Endothelial cell of umbilical vein (primary cell): ENCODE data around the gene C1QTNF9B. TPM values are rescaled to one million over a fixed set of nuclear protein-coding genes. Genes with fewer than 3 reads are reported as not detected.

Source experiments
- BruUV-seq: library from RNA; stranded (reverse); fragments of 400-500 nt; replicated peaks from 2 replicates; lab custom pipeline; 2021; lab: Mats Ljungman, UMichigan
- CTCF ChIA-PET: fragments of 300-600, 350-600 bp; sonication (Branson Sonifier 250); formaldehyde crosslinking; loops from one replicate; lab custom pipeline; 2021; ENCODE audit warnings: antibody characterized with exemption, inconsistent platforms; lab: Charles Lee
- POLR2A ChIA-PET: fragments of 300-600, 350-600 bp; sonication (Branson Sonifier 250); formaldehyde crosslinking; loops from one replicate; lab custom pipeline; 2021; ENCODE audit warnings: antibody characterized with exemption, inconsistent platforms; lab: Charles Lee
- DNase-seq: peaks from one replicate; pipeline ENCODE4 v3.0.0-alpha.2; 2011; ENCODE audit warnings: low read depth, low spot score
- FAIRE-seq: peaks from 2 replicates; lab custom pipeline; 2011; peaks lifted over from hg19 to GRCh38; lab: Jason Lieb, UNC
- H2AFZ ChIP-seq: 2 replicates; pipeline ENCODE4 v1.6.0; 2012; ENCODE audit warnings: low read depth, low read length, control low read depth, inconsistent platforms
- H3K27ac ChIP-seq: 2 replicates; pipeline ENCODE4 v1.5.1; 2011; ENCODE audit warnings: low read depth, mild to moderate bottlenecking, control low read depth, low read length, moderate library complexity; ENCODE audit not compliant: insufficient read depth
- H3K27me3 ChIP-seq, 2 experiments: 2 replicates each; pipeline versions ENCODE4 v1.6.0 to v1.6.1; 2011; ENCODE audit warnings: low read length in 2 of 2, mixed read lengths in 1 of 2; ENCODE audit not compliant: control insufficient read depth in 2 of 2, insufficient read depth in 2 of 2
- H3K36me3 ChIP-seq, 2 experiments: 2 replicates in 1 of 2; 3 replicates in 1 of 2; pipeline ENCODE4 v1.5.1; 2011; ENCODE audit warnings: low read length in 2 of 2, mild to moderate bottlenecking in 1 of 2, moderate library complexity in 1 of 2; ENCODE audit not compliant: control insufficient read depth in 2 of 2, insufficient read depth in 2 of 2; ENCODE audit errors: extremely low read depth in 1 of 2
- H3K4me1 ChIP-seq: 3 replicates; pipeline ENCODE4 v1.5.1; 2011; ENCODE audit warnings: mild to moderate bottlenecking, low read length; ENCODE audit not compliant: control insufficient read depth, insufficient read depth; ENCODE audit errors: extremely low read depth
- H3K4me2 ChIP-seq: 2 replicates; pipeline ENCODE4 v1.6.1; 2011; ENCODE audit warnings: low read length, control low read depth, mixed read lengths; ENCODE audit not compliant: insufficient read depth
- H3K4me3 ChIP-seq, 3 experiments: fragments of 200-600 bp in 1 of 3; sonication (generic), shearing (Covaris generic) in 1 of 3; replicated peaks in 1 of 3; 2 replicates each; pipeline ENCODE4 v1.5.1; 2011 to 2016; ENCODE audit warnings: control low read depth in 3 of 3, low read length in 3 of 3, mild to moderate bottlenecking in 2 of 3, inconsistent platforms in 1 of 3, low read depth in 1 of 3, moderate library complexity in 1 of 3; ENCODE audit not compliant: insufficient read depth in 1 of 3
- H3K79me2 ChIP-seq: 2 replicates; pipeline ENCODE4 v1.6.0; 2012; ENCODE audit warnings: low read length, inconsistent platforms; ENCODE audit not compliant: control insufficient read depth, insufficient read depth
- H3K9ac ChIP-seq: replicated peaks from 2 replicates; pipeline ENCODE3; 2011; ENCODE audit warnings: low read length, control low read depth; ENCODE audit not compliant: insufficient read depth; ENCODE audit errors: extremely low read depth
- H3K9me1 ChIP-seq: replicated peaks from 3 replicates; pipeline ENCODE4 v1.6.0; 2011; ENCODE audit warnings: mild to moderate bottlenecking, low read length; ENCODE audit not compliant: control insufficient read depth, insufficient read depth; ENCODE audit errors: extremely low read depth
- H3K9me3 ChIP-seq: replicated peaks from 2 replicates; pipeline ENCODE4 v1.5.1; 2012; ENCODE audit warnings: low read length, inconsistent platforms; ENCODE audit not compliant: control insufficient read depth, insufficient read depth
- H4K20me1 ChIP-seq: replicated peaks from 2 replicates; pipeline ENCODE3; 2011; ENCODE audit warnings: mild to moderate bottlenecking, low read length; ENCODE audit not compliant: control insufficient read depth, insufficient read depth; ENCODE audit errors: extremely low read depth
- CTCF ChIP-seq, 2 donors: IDR thresholded peaks; 1 replicate in 1 of 2; 2 replicates in 1 of 2; pipeline ENCODE4 v1.5.1; 2011; ENCODE audit warnings: low read length in 2 of 2, mild to moderate bottlenecking in 2 of 2, moderate library complexity in 2 of 2, control low read depth in 1 of 2, inconsistent platforms in 1 of 2, low read depth in 1 of 2; ENCODE audit not compliant: insufficient read depth in 1 of 2; ENCODE audit errors: extremely low read depth in 1 of 2
- EZH2 ChIP-seq: IDR thresholded peaks from 2 replicates; pipeline ENCODE4 v1.6.1; 2012; ENCODE audit warnings: borderline replicate concordance, low read depth, mild to moderate bottlenecking, moderate library complexity, low read length, inconsistent platforms; ENCODE audit not compliant: severe bottlenecking
- FOS ChIP-seq: IDR thresholded peaks from 2 replicates; pipeline ENCODE4 v1.6.1; 2011; ENCODE audit warnings: mild to moderate bottlenecking, low read length, moderate library complexity, borderline replicate concordance; ENCODE audit not compliant: insufficient read depth
- JUN ChIP-seq: IDR thresholded peaks from 2 replicates; pipeline ENCODE4 v1.6.1; 2011; ENCODE audit warnings: borderline replicate concordance, low read depth; ENCODE audit not compliant: insufficient read length, insufficient read depth
- MAX ChIP-seq: IDR thresholded peaks from 2 replicates; pipeline ENCODE4 v1.6.1; 2011; ENCODE audit not compliant: insufficient read depth, insufficient read length
- MYC ChIP-seq: IDR thresholded peaks from one replicate; pipeline ENCODE4 v1.6.1; 2011; ENCODE audit warnings: mild to moderate bottlenecking, low read depth, low read length
- POLR2A ChIP-seq: IDR thresholded peaks from 2 replicates; pipeline ENCODE4 v1.6.1; 2012; ENCODE audit warnings: low read depth, mild to moderate bottlenecking, control low read depth, low read length
- POLR2AphosphoS5 ChIP-seq: IDR thresholded peaks from 2 replicates; pipeline ENCODE4 v1.6.1; 2012; ENCODE audit warnings: low read depth, mild to moderate bottlenecking, control low read depth, low read length, moderate library complexity; ENCODE audit not compliant: insufficient read depth
- dilution Hi-C: fragments of 300-500 bp; cut with MboI; formaldehyde crosslinking; loops from one replicate; pipeline ENCODE4 v1.15.0; 2019; ENCODE audit warnings: low sequenced_read_pairs; ENCODE audit not compliant: extremely low pct_ligation_motif_present
- intact Hi-C: fragments of 100-400 bp; cut with micrococcal nuclease; formaldehyde crosslinking; loops from one replicate; pipeline ENCODE4 v1.10.0; 2022
- polyA plus RNA-seq, 4 experiments: library from polyadenylated mRNA; depleted of rRNA in 3 of 4; stranded (reverse) in 3 of 4; unstranded in 1 of 4; fragments of >200 nt; gene quantifications; 2 replicates each; pipeline versions ENCODE4 v1.2.1 to v1.2.3, GENCODE V29; 2011 to 2012; ENCODE audit warnings: missing spikeins in 1 of 4
- total RNA-seq: library from RNA; stranded (reverse); gene quantifications from 2 replicates; pipeline ENCODE4 v1.2.3, GENCODE V29; 2021

C1QTNF9B gene
- total and polyA plus RNA-seq, 2 donors (not counting 3 experiments of a cell fraction or from before 2014, with no cell fraction given): 0.06 TPM; not detected in 1

- intact Hi-C loops: no loop called here
- H3K4me3 ChIP-seq: no peak overlapping the region
- H2AFZ ChIP-seq: no peak overlapping the region
- H3K9me3 ChIP-seq: no peaks in the 10 kb centered on the region
- no peaks in the 10 kb centered on the region for H4K20me1 ChIP-seq
- H3K36me3 ChIP-seq: no peaks in the 10 kb centered on the region
- H3K27me3 ChIP-seq: no peaks in the 10 kb centered on the region
- DNase-seq (no peak), FAIRE-seq (no peak)
- ChIA-PET CTCF (interaction anchor here (1.2 to 3.3 kb wide), 3 partner anchors 9 to 110 kb away, joined by 3 to 10 read pairs (median 3); no protein-coding TSS in a partner anchor), POLR2A (no interaction called here)
- H3K4me2 ChIP-seq: no peak overlapping the region
- H3K9ac ChIP-seq: no peak overlapping the region
- no peaks in the 10 kb centered on the region for H3K9me1 ChIP-seq
- dilution Hi-C loops: no loop called here
- H3K79me2 ChIP-seq: no peaks in the 10 kb centered on the region
- BruUV-seq: no TSS peak
- TF ChIP-seq POLR2AphosphoS5: no peak
- no peak for TF ChIP-seq MAX
- no peak for TF ChIP-seq EZH2
- no peak for TF ChIP-seq CTCF (IDR thresholded peaks at IDR 0.05; ENCODE audit: extremely low read depth in 1 of 2, insufficient read depth in 1 of 2, low read depth in 1 of 2, low read length in 2 of 2)
- no peak overlapping the region for H3K27ac ChIP-seq
- H3K4me1 ChIP-seq: no peaks in the 10 kb centered on the region
Measured at GRCh38 chr13:23850134-23850533, 47.2 kb downstream of the C1QTNF9B start.

DNA sequence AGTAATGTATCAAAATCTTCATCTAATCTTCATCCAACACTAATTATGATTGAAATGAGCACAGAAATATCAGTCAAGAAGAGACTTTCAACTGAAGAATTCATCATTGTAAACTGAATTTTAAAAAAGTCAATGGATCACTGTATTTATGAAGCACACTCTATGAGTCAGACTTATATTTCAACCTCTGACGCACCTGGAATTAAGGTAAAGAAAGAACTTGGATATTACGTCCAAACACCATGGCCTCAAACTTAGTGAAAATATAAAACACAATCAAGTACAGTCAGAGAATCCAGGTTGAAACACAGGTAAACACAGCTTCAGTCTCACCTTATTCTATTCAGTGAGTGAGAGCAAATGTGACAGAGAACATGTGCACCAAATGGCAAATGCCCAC is 47.6 kb downstream of the C1QTNF9B start:
- no peaks in the 10 kb centered on the region for H3K9me3 ChIP-seq
- FAIRE-seq (no peak), DNase-seq (no peak)
- CTCF ChIA-PET: interaction anchor here (1.6 to 3.3 kb wide), 2 partner anchors 10 to 22 kb away, joined by 3 to 10 read pairs; no protein-coding TSS in a partner anchor
- no TSS peak for BruUV-seq
- H3K27ac ChIP-seq: no peak overlapping the region
- H3K4me1 ChIP-seq: no peaks in the 10 kb centered on the region
- TF ChIP-seq JUN: no peak
- TF ChIP-seq CTCF (IDR thresholded peaks at IDR 0.05; ENCODE audit: extremely low read depth in 1 of 2, insufficient read depth in 1 of 2, low read depth in 1 of 2, low read length in 2 of 2): no peak
- no peak for TF ChIP-seq FOS
- TF ChIP-seq POLR2AphosphoS5: no peak
- TF ChIP-seq EZH2: no peak
- TF ChIP-seq POLR2A: no peak
- no peak for TF ChIP-seq MYC
- intact Hi-C loops (no loop called here), dilution Hi-C loops (no loop called here)
- H3K79me2 ChIP-seq: no peaks in the 10 kb centered on the region
- POLR2A ChIA-PET: no interaction called here
- no peak overlapping the region for H3K4me3 ChIP-seq
- H3K9me1 ChIP-seq: no peaks in the 10 kb centered on the region
- H2AFZ ChIP-seq: no peak overlapping the region
- H3K4me2 ChIP-seq: no peak overlapping the region
- no peaks in the 10 kb centered on the region for H3K36me3 ChIP-seq
- no peaks in the 10 kb centered on the region for H3K27me3 ChIP-seq
- H4K20me1 ChIP-seq: no peaks in the 10 kb centered on the region
- no peak overlapping the region for H3K9ac ChIP-seq
